ENCODE data around the gene DBT. TPM values are rescaled to one million over a fixed set of nuclear protein-coding genes. Genes with fewer than 3 reads are reported as not detected.
"Not testable (repeated sequence)": the region's sequence is repeated elsewhere in the genome, so short reads cannot be mapped to it uniquely, and the experiment has no call there.

Gene DBT
- total RNA-seq, result 11.0 TPM

- DNase-seq, result peak; percentile 98
Measured at GRCh38 chr1:100249537-100250257, at the start of gene DBT. TSS of gene DBT (minus strand) at chr1:100249834. CDS start at chr1:100249820, 14 bp downstream.

DNA sequence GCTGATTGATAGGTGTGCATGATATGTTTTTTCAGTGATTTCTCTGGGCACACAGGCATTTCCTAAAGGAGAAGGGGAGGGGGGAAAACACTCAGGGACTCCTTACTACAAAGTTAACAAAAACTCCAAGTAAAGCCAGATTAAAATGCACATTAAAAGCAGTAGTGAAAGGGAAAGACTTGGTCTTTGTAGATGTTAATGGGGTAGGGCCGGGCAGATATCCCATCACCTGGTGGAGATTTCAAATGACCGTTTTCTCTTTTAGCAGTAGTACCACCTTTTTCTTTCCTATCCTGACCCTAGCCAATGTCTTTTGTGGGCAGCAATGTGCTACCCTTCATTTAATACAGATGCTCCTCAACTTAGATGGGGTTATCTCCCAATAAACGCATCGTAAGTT is 48.9 kb upstream of the DBT start:
- no peak for DNase-seq

- not testable (repeated sequence) for DNase-seq
Measured at GRCh38 chr1:100296997-100297396, 47.4 kb upstream of the DBT start.

DNA sequence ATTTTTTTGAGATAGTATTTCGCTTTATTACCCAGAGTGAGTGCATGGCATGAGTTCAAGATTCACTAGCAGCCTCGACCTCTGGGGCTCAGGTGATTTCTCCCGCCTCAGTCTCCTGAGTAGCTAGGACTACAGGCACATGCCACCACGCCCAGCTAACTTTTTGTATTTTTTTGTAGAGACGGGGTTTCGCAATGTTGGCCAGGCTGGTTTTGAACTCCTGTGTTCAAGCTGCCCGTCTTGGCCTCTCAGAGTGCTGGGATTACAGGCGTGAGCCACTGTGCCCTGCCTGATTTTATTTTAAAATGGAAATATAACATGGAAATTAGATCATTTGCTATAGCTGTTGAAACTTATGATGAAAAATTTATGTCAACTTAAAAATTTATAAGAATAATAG is 46.5 kb upstream of the DBT start:
- DNase-seq, result no peak

DNA sequence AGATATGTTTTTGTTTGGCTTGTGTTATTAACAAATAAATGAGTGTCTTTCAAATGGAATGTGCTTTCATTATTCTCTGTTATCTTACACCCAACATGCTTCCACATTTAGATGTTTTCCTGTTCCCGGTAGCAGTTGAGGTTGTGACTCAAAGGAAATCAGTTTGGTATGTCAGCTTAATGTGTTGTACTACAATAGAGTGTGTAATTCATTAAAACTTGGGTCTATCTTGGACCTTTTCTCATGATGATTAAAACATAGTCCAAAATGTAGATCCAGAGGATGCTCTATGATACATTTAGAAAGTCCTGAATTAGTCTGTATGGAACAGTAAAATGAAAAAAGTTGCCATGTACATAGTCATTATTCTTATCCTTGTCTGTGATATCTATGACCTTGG is 43.1 kb upstream of the DBT start:
- no peak for DNase-seq

- no peak for DNase-seq
Measured at GRCh38 chr1:100290291-100290690, 40.7 kb upstream of the DBT start.

DNA sequence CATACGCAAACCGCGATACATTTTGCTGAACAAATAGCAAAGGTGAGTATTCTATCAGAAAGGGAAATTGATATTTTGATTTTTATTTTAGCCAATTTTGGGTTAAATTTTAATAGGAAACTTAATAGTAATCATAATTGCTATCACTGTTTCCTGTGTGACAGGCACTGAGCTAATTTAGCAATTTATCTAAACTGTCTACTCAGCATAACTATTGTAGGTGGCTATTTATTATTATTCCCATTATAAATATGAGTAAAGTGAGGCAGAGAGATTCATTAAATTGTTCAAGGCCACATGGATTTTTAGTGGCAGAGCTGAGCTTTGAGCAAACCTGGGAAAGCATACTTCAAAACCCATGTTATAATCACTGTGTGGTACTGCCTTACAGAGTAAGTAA is 37.5 kb upstream of the DBT start:
- DNase-seq, result no peak

DNA sequence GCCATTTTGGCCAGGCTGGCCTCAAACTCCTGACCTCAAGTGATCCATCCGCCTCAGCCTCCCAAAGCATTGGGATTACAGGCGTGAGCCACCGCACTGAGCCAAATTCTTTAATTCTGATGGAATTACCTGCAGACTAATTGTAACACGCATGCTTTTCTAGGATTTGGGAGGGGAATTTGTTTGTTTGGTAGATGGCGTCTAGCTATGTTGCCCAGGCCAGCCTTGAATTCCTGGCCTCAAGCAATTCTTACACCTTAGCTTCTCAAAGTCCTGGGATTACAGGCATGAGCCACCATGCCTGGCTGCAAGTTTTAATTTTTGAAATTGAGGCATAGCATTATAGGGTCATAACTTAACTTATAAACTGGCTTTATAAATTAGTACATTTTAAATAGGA is 35.0 kb upstream of the DBT start:
- no peak for DNase-seq

DNA sequence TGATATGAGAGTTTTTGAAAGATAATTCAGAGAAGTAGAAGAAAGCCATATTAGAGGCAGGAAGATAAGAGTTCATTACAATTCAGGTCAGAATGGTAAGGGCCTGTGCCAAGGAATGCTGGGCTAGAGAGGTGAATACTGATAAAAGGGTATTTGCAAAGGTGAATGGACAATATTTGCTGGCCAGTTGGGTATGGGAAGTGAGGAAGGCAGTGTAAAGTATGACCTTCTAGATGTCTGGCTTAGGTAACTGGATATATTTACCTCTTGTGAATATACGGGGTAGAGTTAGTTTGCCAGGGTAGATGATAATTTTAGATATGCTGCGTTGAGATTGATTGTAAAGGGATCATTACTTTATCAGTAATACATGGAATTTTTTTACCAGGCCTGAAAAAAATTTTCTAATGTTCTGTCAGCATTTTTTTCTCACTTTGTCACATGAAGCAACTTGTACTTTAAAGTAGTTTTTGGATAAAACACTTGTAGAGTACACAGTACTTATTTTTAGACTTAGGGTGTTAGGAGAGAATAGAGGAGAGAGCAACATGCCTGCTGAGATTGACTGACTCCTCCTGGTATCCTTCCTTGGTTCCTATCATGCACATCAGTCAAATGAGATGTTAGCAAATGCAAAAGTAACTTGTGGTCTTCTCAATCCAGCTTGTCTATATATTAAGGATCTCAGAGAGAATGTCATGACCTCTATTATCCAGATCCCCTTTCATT is 30.5 kb upstream of the DBT start:
- DNase-seq, result no peak

GRCh38 chr1:100279358-100279923 is 29.8 kb upstream of the DBT start:
- DNase-seq, result no peak

DNA sequence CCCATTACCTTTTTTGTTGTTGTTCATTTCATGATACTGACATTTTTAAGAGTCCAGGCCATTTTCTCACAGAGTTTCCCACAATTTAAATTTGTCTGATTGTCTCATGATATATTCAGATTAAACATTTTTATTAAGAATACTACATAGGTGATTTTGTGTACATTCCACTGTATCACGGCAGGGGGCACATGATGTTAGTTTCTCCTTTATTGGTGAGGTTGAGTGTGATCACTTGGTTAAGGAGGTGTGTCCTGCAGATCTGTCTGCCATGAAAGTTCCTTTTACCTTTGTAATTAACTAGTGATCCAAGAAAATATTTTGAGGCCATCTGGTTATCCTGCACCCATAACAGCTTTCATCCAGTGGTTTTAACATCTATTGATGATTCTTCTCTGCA is 28.2 kb upstream of the DBT start:
- DNase-seq, result no peak

- DNase-seq, result no peak
Measured at GRCh38 chr1:100268202-100268601, 18.6 kb upstream of the DBT start.

DNA sequence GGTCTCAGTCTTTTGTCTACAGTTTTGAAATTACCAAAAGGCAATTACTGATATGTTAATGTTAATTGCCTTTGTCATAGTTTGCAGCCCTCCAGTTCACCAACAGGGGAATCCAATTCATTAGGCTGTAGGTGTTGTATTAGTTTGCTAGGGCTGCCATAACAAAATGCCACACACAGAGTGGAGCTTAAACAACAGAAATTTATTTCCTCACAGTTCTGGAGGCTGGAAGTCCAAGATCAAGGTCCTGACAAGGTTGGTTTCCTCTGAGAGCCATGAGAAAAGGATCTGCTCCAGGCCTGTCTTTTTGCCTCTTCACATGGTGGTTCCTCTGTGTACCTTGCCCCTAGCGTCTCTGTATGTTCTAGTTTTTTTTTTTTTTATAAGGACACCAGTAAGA is 17.6 kb upstream of the DBT start:
- DNase-seq, result no peak

- no peak for DNase-seq
Measured at GRCh38 chr1:100266741-100267140, 17.1 kb upstream of the DBT start.

DNA sequence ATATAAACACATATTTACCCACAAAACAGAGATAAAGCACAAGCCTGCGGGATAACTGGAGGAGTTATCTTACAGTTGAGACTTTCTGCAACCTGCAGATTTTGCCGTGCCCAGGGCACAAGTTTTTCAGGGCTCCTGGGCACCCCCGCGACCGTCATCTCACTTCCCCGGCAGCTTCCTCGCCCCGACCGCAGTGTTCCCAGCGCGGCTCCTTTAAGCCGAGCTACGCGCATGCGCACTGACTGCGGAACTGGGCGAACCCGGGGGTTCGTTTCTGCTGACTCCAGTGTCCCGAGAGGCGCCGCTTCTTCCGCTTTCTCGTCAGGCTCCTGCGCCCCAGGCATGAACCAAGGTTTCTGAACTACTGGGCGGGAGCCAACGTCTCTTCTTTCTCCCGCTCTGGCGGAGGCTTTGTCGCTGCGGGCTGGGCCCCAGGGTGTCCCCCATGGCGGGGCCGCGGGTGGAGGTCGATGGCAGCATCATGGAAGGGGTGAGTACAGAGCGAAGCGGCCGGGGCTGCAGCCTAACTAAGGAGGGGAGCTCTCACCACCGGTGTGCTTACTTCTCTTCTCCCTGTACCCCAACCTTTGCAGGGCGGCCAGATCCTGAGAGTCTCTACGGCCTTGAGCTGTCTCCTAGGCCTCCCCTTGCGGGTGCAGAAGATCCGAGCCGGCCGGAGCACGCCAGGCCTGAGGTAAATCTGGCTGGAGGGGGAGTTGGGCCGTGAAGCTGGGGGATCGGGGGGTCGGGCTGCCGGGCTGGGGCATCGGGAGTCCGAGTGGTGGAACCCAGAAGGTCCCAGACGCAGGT is 16.5 kb upstream of the DBT start, which contains the start of gene RTCA:
TSS of gene RTCA (plus strand) at position 286 of the 810 bp plus-strand sequence. CDS start at position 446, 160 bp downstream.
- peak; percentile 98 for DNase-seq

- DNase-seq, result no peak
Measured at GRCh38 chr1:100265562-100265930, 15.9 kb upstream of the DBT start.

GRCh38 chr1:100264081-100264480 is 14.4 kb upstream of the DBT start:
- DNase-seq, result not testable (repeated sequence)

DNA sequence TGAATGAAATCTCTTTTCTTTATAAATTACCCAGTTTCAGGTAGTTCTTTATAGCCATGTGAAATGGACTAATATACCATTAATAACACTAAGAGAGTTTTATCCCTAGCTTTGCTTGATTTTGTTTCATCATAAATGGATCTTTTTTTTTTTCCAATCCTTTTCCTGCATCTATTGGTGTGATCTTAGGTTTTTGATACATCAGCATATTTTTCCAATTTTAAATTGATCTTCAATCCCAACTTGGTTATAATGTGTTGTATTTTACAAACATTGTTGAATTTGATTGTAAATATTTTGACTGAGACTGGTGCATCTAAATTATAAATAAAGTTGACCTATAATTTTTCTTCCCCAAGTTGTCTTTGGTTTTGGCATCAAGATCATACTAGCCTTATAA is 12.1 kb upstream of the DBT start:
- no peak for DNase-seq

DNA sequence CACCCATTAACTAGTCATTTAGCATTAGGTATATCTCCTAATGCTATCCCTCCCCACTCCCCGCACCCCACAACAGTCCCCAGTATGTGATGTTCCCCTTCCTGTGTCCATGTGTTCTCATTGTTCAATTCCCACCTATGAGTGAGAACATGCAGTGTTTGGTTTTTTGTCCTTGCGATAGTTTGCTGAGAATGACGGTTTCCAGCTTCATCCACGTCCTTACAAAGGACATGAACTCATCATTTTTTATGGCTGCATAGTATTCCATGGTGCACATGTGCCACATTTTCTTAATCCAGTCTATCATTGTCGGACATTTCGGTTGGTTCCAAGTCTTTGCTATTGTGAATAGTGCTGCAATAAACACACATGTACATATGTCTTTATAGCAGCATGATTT is 8.8 kb upstream of the DBT start:
- not testable (repeated sequence) for DNase-seq

GRCh38 chr1:100256273-100256672 is 6.6 kb upstream of the DBT start:
- not testable (repeated sequence) for DNase-seq

DNA sequence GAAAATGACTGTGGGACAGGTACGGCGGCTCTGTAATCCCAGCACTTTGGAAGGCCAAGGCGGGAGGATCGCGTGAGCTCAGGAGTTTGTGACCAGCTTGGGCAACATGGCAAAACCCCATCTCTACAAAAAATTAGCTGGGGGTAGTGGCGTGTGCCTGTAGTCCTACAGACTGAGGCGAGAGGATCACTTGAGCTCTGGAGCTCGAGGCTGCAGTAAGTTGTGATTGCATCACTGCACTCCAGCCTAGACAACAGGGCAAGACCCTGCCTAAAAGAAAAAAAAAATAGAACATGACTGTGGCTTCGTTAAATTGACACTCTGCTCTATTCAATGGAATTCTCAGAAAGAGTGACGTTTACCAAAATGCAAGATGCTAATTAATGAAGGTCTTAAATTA is 3.9 kb upstream of the DBT start:
- DNase-seq, result no peak

DNA sequence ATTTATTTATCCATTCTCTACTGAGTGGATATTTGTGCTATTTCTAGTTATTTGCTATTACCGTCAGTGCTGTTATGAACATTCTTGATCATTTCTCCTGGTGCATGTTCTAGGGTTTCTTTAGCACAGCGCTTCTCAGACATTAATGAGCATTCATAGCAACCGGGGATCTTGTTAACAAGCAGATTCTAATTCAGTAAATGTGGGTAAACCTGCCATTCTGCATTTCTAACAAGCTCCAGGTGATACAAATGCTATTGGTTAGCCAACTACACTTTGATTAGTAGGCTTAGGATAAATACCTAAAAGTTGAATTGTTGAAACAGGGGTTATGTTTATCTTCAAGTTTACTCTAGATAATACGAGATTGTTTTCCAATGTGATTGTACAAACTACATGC is 3.3 kb upstream of the DBT start:
- no peak for DNase-seq

DNA sequence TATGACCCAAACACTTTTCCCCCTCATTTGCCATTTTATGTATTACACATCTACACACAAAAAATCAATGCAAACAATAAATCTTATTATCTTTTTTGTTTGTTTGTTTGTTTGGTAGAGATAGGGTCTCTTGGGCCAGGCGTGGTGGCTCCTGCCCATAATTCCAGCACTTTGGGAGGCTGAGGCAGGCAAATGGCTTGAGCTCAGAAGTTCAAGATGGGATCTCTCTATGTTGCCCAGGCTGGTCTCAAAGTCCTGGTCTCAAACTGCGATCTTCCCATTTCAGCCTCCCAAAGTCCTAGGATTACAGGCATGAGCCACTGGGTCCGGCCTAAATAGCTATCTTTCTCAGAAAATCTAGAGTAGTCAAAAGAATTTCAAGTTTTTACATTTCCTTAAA is 1.2 kb upstream of the DBT start:
- DNase-seq, result no peak
